Panc1 (cell line): ENCODE results near the gene S100B. TPM values are rescaled to one million over a fixed set of nuclear protein-coding genes. Genes with fewer than 3 reads are reported as not detected.

Experiments
- ATAC-seq: fragments of 200-7000 bp; cut with Tn5 transposase; 2 replicates; pipeline ENCODE4 v1.9.1; 2020; ENCODE audit warnings: mild to moderate bottlenecking, moderate library complexity
- BruUV-seq: library from RNA; stranded (reverse); fragments of 400-500 nt; replicated peaks from 2 replicates; lab custom pipeline; 2021; lab: Mats Ljungman, UMichigan
- CTCF ChIA-PET: fragments of 300-600 bp; sonication (Branson Sonifier 250); formaldehyde crosslinking; loops from one replicate; lab custom pipeline; 2022; ENCODE audit warnings: antibody characterized with exemption; lab: Charles Lee
- POLR2A ChIA-PET: fragments of 300-600 bp; sonication (Branson Sonifier 250); formaldehyde crosslinking; loops from one replicate; lab custom pipeline; 2022; ENCODE audit warnings: antibody characterized with exemption; lab: Charles Lee
- DNase-seq: peaks from one replicate; pipeline ENCODE4 v3.0.0-alpha.2; 2010; ENCODE audit warnings: low read depth, low spot score
- H3K27ac ChIP-seq: 2 replicates; pipeline ENCODE4 v1.5.1; 2011; ENCODE audit warnings: mild to moderate bottlenecking, low read length, inconsistent platforms
- H3K27me3 ChIP-seq: fragments of 200-500 bp; sonication (Bioruptor generic); 2 replicates; pipeline ENCODE4 v1.6.0; 2014; ENCODE audit warnings: low read length, inconsistent platforms; ENCODE audit not compliant: control insufficient read depth, insufficient read depth
- H3K36me3 ChIP-seq: fragments of 200-500 bp; sonication (Bioruptor generic); 2 replicates; pipeline ENCODE4 v1.5.1; 2014; ENCODE audit warnings: inconsistent platforms, mild to moderate bottlenecking, low read length, moderate library complexity; ENCODE audit not compliant: control insufficient read depth, insufficient read depth
- H3K4me1 ChIP-seq: 2 replicates; pipeline ENCODE4 v1.5.1; 2011; ENCODE audit warnings: inconsistent platforms, mild to moderate bottlenecking, low read length, moderate library complexity; ENCODE audit not compliant: control insufficient read depth, insufficient read depth
- H3K4me3 ChIP-seq, 2 experiments: 2 replicates each; pipeline ENCODE4 v1.5.1; 2011 to 2012; ENCODE audit warnings: low read depth in 2 of 2, low read length in 2 of 2, mild to moderate bottlenecking in 2 of 2, inconsistent platforms in 1 of 2, moderate library complexity in 1 of 2
- H3K9me3 ChIP-seq: fragments of 200-500 bp; sonication (Bioruptor generic); 2 replicates; pipeline ENCODE4 v1.5.1; 2014; ENCODE audit warnings: low read depth, mild to moderate bottlenecking, inconsistent platforms, low read length, moderate library complexity; ENCODE audit not compliant: control insufficient read depth, insufficient read depth
- REST ChIP-seq, 2 experiments: IDR thresholded peaks; 2 replicates each; pipeline ENCODE4 v1.6.1; 2011 to 2012; ENCODE audit warnings: low read depth in 2 of 2, control low read depth in 1 of 2, low read length in 1 of 2, mild to moderate bottlenecking in 1 of 2, moderate library complexity in 1 of 2; ENCODE audit not compliant: insufficient read depth in 1 of 2
- SIN3A ChIP-seq: IDR thresholded peaks from 2 replicates; pipeline ENCODE4 v1.6.1; 2012; ENCODE audit warnings: low read depth, mild to moderate bottlenecking, low read length, moderate library complexity, borderline replicate concordance; ENCODE audit not compliant: insufficient read depth
- TCF7L2 ChIP-seq: IDR thresholded peaks from 2 replicates; pipeline ENCODE4 v1.6.1; 2011; ENCODE audit warnings: mild to moderate bottlenecking, low read depth, low read length, inconsistent platforms
- in situ Hi-C: cut with HindIII; loops from 2 replicates; pipeline ENCODE4 v1.10.0; 2016; ENCODE audit warnings: low sequenced_read_pairs, low pct_unique_long_range_greater_than_20kb
- intact Hi-C: fragments of 100-400 bp; cut with micrococcal nuclease; formaldehyde crosslinking; loops from one replicate; pipeline ENCODE4 v1.10.0; 2022; ENCODE audit not compliant: unreplicated experiment
- total RNA-seq: library from RNA; stranded (reverse); gene quantifications from one replicate; pipeline ENCODE4 v1.2.1, GENCODE V29; 2021; ENCODE audit not compliant: unreplicated experiment
- TF ChIP-seq, protein P1 (sequence below): fragments of 450-650 bp; IDR thresholded peaks from 2 replicates; pipeline ENCODE4 v1.5.1; 2017; ENCODE audit warnings: mild to moderate bottlenecking

Gene S100B
- total RNA-seq, 1 experiment from 2014 or later, result not detected

DNA sequence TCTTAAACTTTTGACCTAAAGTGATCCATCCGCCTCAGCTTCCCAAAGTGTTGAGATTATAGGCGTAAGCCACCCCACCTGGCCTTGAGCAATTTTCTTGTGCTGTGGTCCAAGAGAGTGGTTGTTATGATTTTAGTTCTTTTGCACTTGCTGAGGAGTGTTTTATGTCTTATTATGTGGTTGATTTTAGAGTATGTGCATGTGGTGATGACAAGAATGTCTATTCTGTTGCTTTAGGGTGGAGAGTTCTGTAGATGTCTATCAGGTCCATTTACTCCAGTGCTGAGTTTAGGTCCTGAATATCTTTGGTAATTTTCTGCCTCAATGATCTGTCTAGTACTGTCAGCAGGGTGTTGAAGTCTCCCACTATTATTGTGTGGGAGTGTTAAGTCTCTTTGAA lies 11.2 kb upstream of the S100B start:
- DNase-seq (no peak), ATAC-seq (no peak)
- CTCF ChIA-PET, result no interaction called here
- Histone ChIP-seq H3K9me3 (no peaks in the 10 kb centered on the region), H3K36me3 (no peaks in the 10 kb centered on the region), H3K27ac (no peak overlapping the region), H3K4me3 (no peak overlapping the region), H3K27me3 (no peaks in the 10 kb centered on the region), H3K4me1 (no peaks in the 10 kb centered on the region)
- in situ Hi-C loops (no loop called here), intact Hi-C loops (no loop called here)
- TF ChIP-seq REST (IDR thresholded peaks at IDR 0.05; ENCODE audit: insufficient read depth in 1 of 2, low read depth in 2 of 2, low read length in 1 of 2) (no peak), SIN3A (no peak), TCF7L2 (no peak)
- TF ChIP-seq, protein P1, sequence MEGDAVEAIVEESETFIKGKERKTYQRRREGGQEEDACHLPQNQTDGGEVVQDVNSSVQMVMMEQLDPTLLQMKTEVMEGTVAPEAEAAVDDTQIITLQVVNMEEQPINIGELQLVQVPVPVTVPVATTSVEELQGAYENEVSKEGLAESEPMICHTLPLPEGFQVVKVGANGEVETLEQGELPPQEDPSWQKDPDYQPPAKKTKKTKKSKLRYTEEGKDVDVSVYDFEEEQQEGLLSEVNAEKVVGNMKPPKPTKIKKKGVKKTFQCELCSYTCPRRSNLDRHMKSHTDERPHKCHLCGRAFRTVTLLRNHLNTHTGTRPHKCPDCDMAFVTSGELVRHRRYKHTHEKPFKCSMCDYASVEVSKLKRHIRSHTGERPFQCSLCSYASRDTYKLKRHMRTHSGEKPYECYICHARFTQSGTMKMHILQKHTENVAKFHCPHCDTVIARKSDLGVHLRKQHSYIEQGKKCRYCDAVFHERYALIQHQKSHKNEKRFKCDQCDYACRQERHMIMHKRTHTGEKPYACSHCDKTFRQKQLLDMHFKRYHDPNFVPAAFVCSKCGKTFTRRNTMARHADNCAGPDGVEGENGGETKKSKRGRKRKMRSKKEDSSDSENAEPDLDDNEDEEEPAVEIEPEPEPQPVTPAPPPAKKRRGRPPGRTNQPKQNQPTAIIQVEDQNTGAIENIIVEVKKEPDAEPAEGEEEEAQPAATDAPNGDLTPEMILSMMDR, result no peak
- BruUV-seq, result no TSS peak
- POLR2A ChIA-PET, result no interaction called here

DNA sequence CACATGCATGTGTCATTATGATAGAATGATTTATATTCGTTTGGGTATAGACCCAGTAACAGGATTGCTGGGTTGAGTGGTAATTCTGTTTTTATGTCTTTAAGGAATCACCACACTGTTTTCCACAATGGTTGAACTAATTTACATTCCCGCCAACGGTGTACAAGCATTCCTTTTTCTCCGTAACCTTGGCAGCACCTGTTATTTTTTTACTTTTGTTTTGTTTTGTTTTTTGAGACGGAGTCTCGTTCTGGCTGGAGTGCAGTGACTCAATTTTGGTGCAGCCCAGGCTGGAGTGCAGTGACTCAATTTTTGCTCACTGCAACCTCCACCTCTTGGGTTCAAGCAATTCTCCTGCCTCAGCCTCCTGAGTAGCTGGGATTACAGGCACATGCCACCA lies 8.5 kb upstream of the S100B start:
- intact Hi-C loops (no loop called here), in situ Hi-C loops (no loop called here)
- Histone ChIP-seq H3K27ac (no peak overlapping the region), H3K27me3 (no peaks in the 10 kb centered on the region), H3K4me3 (no peak overlapping the region), H3K4me1 (no peaks in the 10 kb centered on the region), H3K36me3 (no peaks in the 10 kb centered on the region), H3K9me3 (no peaks in the 10 kb centered on the region)
- TF ChIP-seq, protein P1, result no peak
- ChIA-PET POLR2A (no interaction called here), CTCF (no interaction called here)
- DNase-seq (no peak), ATAC-seq (no peak)
- BruUV-seq, result no TSS peak
